GM12874 (cell line): Measurements from ENCODE around the gene HES5.

Experiments used
- TF ChIP-seq, protein P1 (sequence below): IDR thresholded peaks from 2 replicates; pipeline ENCODE4 v1.5.1; 2011; ENCODE audit warnings: low read depth, mild to moderate bottlenecking, control low read depth, low read length, moderate library complexity; ENCODE audit not compliant: insufficient read depth

The HES5 gene, protein sequence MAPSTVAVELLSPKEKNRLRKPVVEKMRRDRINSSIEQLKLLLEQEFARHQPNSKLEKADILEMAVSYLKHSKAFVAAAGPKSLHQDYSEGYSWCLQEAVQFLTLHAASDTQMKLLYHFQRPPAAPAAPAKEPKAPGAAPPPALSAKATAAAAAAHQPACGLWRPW

GRCh38 chr1:2529784-2530512 is at the start of gene HES5:
HES5 (minus strand) TSS chr1:2530263; CDS start chr1:2530164, 99 bp downstream.
- TF ChIP-seq, protein P1, sequence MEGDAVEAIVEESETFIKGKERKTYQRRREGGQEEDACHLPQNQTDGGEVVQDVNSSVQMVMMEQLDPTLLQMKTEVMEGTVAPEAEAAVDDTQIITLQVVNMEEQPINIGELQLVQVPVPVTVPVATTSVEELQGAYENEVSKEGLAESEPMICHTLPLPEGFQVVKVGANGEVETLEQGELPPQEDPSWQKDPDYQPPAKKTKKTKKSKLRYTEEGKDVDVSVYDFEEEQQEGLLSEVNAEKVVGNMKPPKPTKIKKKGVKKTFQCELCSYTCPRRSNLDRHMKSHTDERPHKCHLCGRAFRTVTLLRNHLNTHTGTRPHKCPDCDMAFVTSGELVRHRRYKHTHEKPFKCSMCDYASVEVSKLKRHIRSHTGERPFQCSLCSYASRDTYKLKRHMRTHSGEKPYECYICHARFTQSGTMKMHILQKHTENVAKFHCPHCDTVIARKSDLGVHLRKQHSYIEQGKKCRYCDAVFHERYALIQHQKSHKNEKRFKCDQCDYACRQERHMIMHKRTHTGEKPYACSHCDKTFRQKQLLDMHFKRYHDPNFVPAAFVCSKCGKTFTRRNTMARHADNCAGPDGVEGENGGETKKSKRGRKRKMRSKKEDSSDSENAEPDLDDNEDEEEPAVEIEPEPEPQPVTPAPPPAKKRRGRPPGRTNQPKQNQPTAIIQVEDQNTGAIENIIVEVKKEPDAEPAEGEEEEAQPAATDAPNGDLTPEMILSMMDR: no peak

- TF ChIP-seq, protein P1: no peak
Measured at GRCh38 chr1:2578758-2579118, 48.7 kb upstream of the HES5 start.

- TF ChIP-seq, protein P1: no peak
Measured at GRCh38 chr1:2575801-2576663, 46.0 kb upstream of the HES5 start.

GRCh38 chr1:2574350-2574749 is 44.3 kb upstream of the HES5 start:
- TF ChIP-seq, protein P1: no peak

DNA sequence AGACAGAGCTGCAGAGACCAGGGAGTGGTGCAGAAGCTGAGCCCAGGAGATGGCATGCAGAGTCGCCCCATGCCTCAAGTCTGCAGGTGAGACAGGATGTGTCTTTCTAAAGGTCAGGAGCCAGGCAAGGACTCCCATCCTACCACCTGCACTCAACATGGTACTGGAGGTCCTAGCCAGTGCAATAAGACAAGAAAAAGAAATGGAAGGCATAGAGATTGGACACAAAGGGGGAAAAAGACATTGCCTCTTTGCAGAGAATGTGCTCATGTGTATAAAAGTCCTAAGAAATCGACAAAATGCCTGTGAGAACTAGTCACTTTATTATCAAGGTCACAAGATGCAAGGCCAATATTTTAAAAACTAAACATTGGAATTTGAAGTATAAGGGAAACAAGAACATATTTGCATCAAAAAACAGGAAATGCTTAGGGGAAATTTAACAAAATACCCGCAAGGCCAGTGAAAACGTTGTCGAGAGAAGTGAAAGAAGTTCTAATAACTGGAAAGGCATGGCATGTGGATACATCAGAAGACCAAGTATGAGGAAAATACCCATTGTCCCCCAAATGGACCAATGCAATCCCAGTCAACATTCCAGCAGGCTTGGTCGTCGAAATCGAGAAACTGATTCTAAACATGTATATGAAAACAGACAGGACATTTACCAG is 43.3 kb upstream of the HES5 start:
- TF ChIP-seq, protein P1: no peak

DNA sequence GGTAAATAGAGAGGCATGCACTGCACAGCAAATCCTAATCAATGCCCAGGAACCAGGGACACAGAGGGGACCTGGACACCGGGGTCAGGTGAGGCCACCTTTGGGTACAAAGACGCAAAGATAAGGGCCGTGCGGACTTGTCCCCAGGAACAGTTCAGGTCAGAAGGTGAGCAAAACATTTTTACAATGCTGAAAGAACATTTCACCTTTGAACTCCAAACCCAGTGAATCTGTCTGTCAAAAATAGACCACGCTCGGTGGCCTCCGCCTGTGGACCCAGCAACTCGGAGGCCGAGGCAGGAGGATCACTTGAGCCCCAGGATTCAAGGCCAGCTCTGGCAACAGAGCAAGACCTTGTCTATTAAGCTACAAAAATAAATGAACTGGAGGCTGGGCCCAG is 41.3 kb upstream of the HES5 start:
- TF ChIP-seq, protein P1: no peak

DNA sequence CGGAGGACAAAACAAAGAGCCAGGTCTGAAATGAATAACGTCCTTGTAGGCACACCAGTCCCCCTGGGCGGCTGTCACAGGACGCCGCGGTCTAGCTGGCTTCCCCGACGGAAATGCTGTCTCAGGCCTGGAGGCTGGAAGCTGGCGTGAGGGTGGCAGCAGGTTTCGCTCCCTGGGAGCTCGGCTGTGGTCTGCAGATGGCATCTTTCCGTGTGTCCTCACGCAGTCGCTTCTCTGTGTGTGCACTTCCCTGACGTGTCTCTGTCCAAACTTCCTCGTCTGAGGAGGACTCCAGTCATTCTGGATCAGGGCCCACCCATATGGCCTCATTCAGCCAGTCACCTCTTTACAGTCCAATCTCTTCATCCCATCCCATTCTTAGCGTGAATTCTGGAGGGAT is 40.3 kb upstream of the HES5 start:
- TF ChIP-seq, protein P1: no peak
